GM12891 (cell line): ENCODE results near the gene PDGFB.
A peak's percentile ranks its signal among the peaks of the same experiment; 100 is the strongest.
"Not testable (repeated sequence)": the region's sequence is repeated elsewhere in the genome, so short reads cannot be mapped to it uniquely, and the experiment has no call there.

ENCODE experiments used
- DNase-seq: peaks from one replicate; pipeline ENCODE4 v3.0.0; 2011; ENCODE audit warnings: low spot score; ENCODE audit not compliant: insufficient read length
- FAIRE-seq: peaks from 2 replicates; lab custom pipeline; 2011; peaks lifted over from hg19 to GRCh38; lab: Jason Lieb, UNC
- PAX5 ChIP-seq: IDR thresholded peaks from 2 replicates; pipeline ENCODE4 v1.6.1; 2011; ENCODE audit warnings: low read length, moderate library complexity, mild to moderate bottlenecking; ENCODE audit not compliant: insufficient read depth, severe bottlenecking
- POLR2A ChIP-seq: IDR thresholded peaks from 2 replicates; pipeline ENCODE4 v1.6.1; 2011; ENCODE audit warnings: low read depth, low read length, control low read depth
- POLR2AphosphoS5 ChIP-seq: IDR thresholded peaks from 2 replicates; pipeline ENCODE4 v1.6.1; 2011; ENCODE audit warnings: low read depth, low read length, control low read depth
- POU2F2 ChIP-seq: IDR thresholded peaks from 2 replicates; pipeline ENCODE4 v1.6.1; 2011; ENCODE audit warnings: low read depth, mild to moderate bottlenecking, control low read depth, low read length, moderate library complexity
- SPI1 ChIP-seq: IDR thresholded peaks from 2 replicates; pipeline ENCODE4 v1.6.1; 2011; ENCODE audit warnings: low read depth, low read length, control low read depth
- TAF1 ChIP-seq: IDR thresholded peaks from 2 replicates; pipeline ENCODE4 v1.6.1; 2011; ENCODE audit warnings: low read depth, low read length, control low read depth

The PDGFB gene

DNA sequence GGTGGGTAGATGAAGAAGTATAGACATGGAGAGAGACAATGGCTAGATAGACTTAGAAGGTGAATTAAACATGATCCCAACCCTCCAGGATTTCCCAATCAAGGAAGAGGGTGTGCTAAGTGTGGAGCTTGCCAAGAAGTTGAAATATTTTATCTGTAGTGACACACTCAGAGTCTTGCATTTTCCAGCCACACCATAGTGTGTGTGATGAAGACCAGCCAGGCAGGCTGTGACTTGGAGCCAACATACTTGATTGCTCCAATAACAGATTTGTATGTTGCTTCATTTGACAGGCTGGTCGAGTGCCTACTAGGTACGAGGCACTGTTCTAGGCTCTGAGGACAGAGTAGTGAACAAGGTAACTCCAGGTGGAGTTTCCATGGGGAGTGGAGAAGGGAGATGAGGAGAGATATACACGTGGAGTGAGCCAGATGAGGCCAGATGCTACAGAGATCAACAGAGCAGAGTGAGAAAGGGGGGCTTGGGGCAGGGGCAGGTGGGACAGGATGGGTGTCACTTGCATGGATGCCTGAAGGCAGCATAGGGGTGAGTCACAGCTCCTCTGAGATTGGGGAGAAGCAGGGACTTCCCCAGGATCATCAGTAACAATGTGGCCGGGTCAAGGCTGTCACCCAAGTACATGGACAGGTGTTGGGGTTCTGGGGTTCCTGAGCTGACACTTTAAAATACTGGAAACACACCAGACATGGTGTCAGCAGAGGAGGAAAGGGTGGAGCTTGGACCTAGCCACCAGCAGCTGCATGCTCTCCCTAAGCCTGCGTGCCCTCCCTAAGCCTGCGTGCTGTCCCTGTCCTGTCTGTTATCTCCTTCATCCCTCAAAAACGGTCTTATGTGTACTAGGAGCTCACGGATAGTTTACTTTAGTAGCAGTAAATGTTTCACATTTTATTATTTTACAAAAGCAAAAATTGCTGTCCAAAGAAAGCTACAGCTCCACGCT lies 23.6 kb downstream of the PDGFB start:
- no peak for TF ChIP-seq TAF1
- TF ChIP-seq SPI1: no peak
- no peak for TF ChIP-seq POLR2A
- TF ChIP-seq POU2F2: no peak
- no peak for TF ChIP-seq POLR2AphosphoS5
- no peak for TF ChIP-seq PAX5
- FAIRE-seq (no peak), DNase-seq (no peak)

DNA sequence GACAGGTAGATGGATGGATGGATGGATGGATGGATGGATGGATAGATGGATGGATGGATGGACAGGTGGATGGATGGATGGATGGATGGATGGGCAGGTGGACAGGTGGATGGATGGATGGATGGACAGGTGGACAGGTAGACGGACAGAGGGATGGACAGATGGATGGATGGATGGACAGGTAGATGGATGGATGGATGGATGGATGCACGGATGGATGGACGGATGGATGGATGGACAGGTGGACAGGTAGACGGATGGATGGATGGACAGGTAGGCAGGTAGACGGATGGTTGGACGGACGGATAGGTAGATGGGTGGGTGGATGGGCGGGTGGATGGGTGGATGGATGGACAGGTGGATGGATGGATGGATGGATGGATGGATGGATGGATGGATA lies 24.3 kb downstream of the PDGFB start:
- no peak for FAIRE-seq

DNA sequence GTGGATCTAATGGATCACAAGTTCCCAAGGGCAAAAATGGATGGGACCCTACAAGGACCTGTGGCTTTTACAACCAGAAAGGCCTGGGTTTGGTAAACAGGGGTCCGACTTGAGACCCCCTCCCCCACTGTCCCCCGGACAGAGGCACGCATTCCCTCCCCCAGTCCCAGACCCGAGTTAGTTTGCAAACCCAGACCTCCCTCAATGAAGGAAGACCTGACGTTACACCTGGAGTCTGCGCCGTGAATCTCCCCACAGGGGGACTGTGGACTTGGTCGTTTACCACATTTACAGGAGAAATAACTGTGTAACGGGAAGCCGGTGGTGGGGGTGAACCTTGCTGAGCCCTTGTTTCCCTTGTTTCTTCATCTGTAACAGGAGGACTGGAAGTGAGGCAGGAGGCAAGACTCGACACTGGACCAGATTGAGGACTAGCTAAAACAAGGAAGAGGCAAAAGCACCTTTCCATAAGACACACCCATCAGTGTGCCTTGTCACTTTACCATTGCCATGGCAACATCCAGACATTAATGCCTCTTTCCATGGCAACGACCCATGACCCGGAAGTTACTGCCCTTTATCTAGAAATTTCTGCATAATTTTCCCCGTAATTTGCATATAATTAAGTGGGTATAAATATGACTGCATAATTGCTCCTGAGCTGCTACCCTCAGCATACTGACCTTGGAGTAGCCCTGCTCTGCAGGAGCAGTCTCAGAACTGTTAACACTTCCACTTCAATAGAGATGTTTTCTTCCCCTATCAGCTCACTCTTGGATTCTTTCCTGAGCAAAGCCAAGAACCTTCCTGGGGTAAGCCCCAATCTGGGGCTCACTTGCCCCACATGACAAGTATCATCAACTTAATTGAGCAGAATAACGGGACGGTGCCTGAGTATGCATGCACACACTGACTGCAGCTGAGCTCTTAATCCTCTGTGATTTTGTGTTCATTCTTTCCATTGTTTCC lies 25.4 kb downstream of the PDGFB start:
- no peak for TF ChIP-seq POLR2AphosphoS5
- no peak for TF ChIP-seq POU2F2
- TF ChIP-seq TAF1: no peak
- no peak for TF ChIP-seq POLR2A
- no peak for TF ChIP-seq SPI1
- TF ChIP-seq PAX5: no peak
- FAIRE-seq: no peak
- DNase-seq: no peak

More for the DNA sequence above, 24.3 kb downstream of the PDGFB start:
- DNase-seq: no peak
- no peak for TF ChIP-seq PAX5
- no peak for TF ChIP-seq TAF1
- no peak for TF ChIP-seq POU2F2
- no peak for TF ChIP-seq SPI1
- no peak for TF ChIP-seq POLR2AphosphoS5
- no peak for TF ChIP-seq POLR2A

DNA sequence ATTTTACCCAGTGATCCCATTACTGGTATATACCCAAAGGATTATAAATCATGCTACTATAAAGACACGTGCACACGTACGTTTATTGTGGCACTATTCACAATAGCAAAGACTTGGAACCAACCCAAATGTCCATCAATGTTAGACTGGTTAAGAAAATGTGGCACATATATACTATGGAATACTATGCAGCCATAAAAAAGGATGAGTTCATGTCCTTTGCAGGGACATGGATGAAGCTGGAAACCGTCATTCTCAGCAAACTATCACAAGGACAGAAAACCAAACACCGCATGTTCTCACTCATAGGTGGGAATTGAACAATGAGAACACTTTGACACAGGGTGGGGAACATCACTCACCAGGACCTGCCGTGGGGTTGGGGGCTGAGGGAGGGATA lies 26.4 kb downstream of the PDGFB start:
- not testable (repeated sequence) for DNase-seq, FAIRE-seq

DNA sequence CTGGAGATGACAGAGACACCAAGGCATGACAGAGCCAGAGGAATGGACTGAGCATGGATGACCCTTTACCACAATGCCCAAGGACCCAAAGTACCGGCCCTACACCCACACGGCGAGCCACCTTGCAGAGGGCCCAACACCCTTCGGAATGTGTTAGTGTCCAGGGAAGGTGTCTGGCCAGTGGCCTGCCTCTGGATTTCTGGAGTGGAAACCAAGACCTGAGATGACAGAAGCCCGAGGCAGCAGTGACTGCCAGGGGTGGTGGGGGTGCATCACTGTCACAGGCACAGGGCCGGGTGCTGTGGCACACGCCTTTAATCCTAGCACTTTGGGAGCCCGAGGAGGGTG lies 28.7 kb downstream of the PDGFB start:
- TF ChIP-seq POLR2A (no peak), SPI1 (no peak), TAF1 (no peak), POU2F2 (no peak), POLR2AphosphoS5 (no peak), PAX5 (no peak)
- DNase-seq: no peak
- no peak for FAIRE-seq

DNA sequence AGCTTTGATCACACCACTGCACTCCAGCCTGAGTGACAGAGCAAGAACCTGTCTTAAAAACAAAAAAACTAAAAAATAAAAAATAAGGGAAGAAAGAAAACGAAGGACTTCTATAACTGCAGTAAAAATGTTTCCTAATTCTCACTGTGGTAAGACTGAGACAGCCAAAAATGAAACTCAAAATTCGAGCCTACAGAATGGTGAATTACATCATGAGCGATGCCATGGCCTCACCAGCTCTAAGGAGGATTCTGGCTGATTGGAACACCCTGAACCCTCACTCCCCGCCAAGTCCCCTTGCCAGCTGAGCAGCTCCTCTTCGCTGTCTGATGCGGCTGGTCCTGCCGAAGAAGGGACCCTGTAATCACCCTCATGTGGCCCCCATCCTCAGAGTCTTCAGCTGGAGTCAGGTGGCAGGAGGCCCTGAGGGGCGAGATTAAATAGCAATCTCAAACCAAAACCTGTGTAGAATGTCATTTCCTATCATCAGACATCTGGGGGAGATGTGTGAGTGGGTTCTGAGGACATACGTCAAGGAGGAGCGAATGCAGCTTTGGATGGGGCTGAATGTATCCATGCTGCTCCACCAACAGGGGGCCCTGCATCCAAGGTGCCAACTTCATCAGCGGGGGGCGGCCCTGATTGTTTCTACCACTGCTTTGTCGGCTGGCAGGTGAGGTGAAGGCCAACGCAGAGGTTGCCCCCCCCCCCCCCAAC lies 29.2 kb downstream of the PDGFB start:
- no peak for DNase-seq

DNA sequence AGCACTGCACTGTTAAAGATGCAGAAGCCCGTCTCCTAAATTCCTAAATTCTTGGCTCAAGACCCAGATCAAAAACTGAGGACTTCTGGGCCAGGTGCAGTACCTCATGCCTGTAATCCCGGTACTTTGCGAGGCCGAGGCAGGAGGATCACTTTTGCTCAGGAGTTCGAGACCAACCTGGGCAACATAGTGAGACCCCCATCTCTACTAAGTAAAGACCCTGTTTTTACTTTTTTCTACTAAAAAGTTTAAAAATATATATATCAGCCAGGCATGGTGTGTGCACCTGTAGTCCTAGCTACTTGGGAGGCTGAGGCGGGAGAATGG lies 29.7 kb downstream of the PDGFB start:
- FAIRE-seq: no peak
- no peak for DNase-seq
- TF ChIP-seq POLR2A: no peak
- TF ChIP-seq PAX5: no peak
- no peak for TF ChIP-seq POLR2AphosphoS5
- no peak for TF ChIP-seq TAF1
- TF ChIP-seq SPI1: no peak
- no peak for TF ChIP-seq POU2F2

More for the DNA sequence above, 29.2 kb downstream of the PDGFB start:
- TF ChIP-seq SPI1: no peak
- TF ChIP-seq PAX5: no peak
- no peak for TF ChIP-seq POLR2A
- no peak for TF ChIP-seq TAF1
- no peak for TF ChIP-seq POLR2AphosphoS5
- no peak for TF ChIP-seq POU2F2
- FAIRE-seq: peak; percentile 43

DNA sequence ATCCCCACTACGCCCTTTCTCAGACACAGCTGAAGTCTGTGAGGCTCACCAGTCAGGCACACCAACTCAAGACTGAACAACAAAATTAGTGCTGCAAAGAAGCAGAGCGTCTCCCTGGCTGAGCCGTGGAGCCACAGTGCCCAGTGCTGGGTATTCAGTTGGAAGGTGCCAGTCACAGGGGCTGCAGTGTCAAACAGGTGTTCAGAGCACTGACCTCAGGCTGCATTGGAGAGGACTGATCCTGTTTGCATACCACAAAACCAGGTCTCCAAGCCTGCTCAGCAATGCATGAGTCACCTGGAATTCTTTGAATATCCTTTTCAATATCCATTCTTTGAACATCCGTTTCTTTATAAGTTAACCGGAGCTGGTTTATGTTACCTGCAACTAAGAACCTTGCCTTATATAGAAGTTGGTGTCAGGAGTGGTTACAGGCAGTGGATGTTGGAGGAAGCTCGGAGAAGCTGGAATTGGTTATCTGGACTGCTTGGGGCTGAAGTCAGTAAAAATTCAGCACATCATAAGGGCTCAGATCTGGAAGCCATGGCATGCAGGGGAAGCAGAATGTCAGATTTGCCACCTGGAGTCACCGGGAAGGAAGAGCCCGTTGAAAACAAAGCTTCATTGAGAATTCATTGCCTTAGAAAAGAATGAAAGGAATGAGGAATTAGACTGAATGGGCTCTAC lies 30.3 kb downstream of the PDGFB start:
- DNase-seq (no peak), FAIRE-seq (no peak)
- TF ChIP-seq PAX5 (no peak), POU2F2 (no peak), TAF1 (no peak), POLR2A (no peak), POLR2AphosphoS5 (no peak), SPI1 (no peak)
